ENCODE measurements around the gene CFHR1.
"Not testable (repeated sequence)": the region's sequence is repeated elsewhere in the genome, so short reads cannot be mapped to it uniquely, and the experiment has no call there.

CFHR1 gene

GRCh38 chr1:196777603-196778002 lies 41.9 kb upstream of the CFHR1 start:
- Histone ChIP-seq H3K27me3 (ENCODE audit: insufficient read depth, poor library complexity, severe bottlenecking) (no peaks in the 10 kb centered on the region), H3K4me3 (replicated peaks; ENCODE audit: insufficient read depth, low read length) (no peak overlapping the region), H3K27ac (replicated peaks) (no peak overlapping the region)
- DNase-seq (ENCODE audit: low read depth in 1 of 2, low spot score in 1 of 2), result no peak
- TF ChIP-seq POLR2AphosphoS5 (IDR thresholded peaks at IDR 0.05; ENCODE audit: low read depth) (no peak), GABPA (IDR thresholded peaks at IDR 0.05; ENCODE audit: low read depth) (no peak), REST (IDR thresholded peaks at IDR 0.05; ENCODE audit: insufficient replicate concordance, low read depth) (no peak), SPI1 (IDR thresholded peaks at IDR 0.05; ENCODE audit: borderline replicate concordance, low read depth) (no peak), CTCF (IDR thresholded peaks at IDR 0.05; ENCODE audit: insufficient read depth, low read length) (no peak)

- no peak overlapping the region for H3K4me3 ChIP-seq (replicated peaks; ENCODE audit: insufficient read depth, low read length)
- TF ChIP-seq CTCF (IDR thresholded peaks at IDR 0.05; ENCODE audit: insufficient read depth, low read length) (no peak), REST (IDR thresholded peaks at IDR 0.05; ENCODE audit: insufficient replicate concordance, low read depth) (no peak), SPI1 (IDR thresholded peaks at IDR 0.05; ENCODE audit: borderline replicate concordance, low read depth) (no peak), POLR2AphosphoS5 (IDR thresholded peaks at IDR 0.05; ENCODE audit: low read depth) (no peak), GABPA (IDR thresholded peaks at IDR 0.05; ENCODE audit: low read depth) (no peak)
- H3K27me3 ChIP-seq (ENCODE audit: insufficient read depth, poor library complexity, severe bottlenecking), result no peaks in the 10 kb centered on the region
- no peak overlapping the region for H3K27ac ChIP-seq (replicated peaks)
- DNase-seq (ENCODE audit: low read depth in 1 of 2, low spot score in 1 of 2), result no peak
Observed at GRCh38 chr1:196779093-196779492, 40.4 kb upstream of the CFHR1 start.

GRCh38 chr1:196791252-196791651 lies 28.3 kb upstream of the CFHR1 start:
- not testable (repeated sequence) for H3K27ac ChIP-seq (replicated peaks); H3K4me3 ChIP-seq (replicated peaks; ENCODE audit: insufficient read depth, low read length); H3K27me3 ChIP-seq (ENCODE audit: insufficient read depth, poor library complexity, severe bottlenecking); DNase-seq (ENCODE audit: low read depth in 1 of 2, low spot score in 1 of 2)

GRCh38 chr1:196794103-196794502 lies 25.4 kb upstream of the CFHR1 start:
- not testable (repeated sequence) for DNase-seq (ENCODE audit: low read depth in 1 of 2, low spot score in 1 of 2); H3K4me3 ChIP-seq (replicated peaks; ENCODE audit: insufficient read depth, low read length); H3K27ac ChIP-seq (replicated peaks); H3K27me3 ChIP-seq (ENCODE audit: insufficient read depth, poor library complexity, severe bottlenecking)

- no peak overlapping the region for H3K27ac ChIP-seq (replicated peaks)
- TF ChIP-seq CTCF (IDR thresholded peaks at IDR 0.05; ENCODE audit: insufficient read depth, low read length) (no peak), GABPA (IDR thresholded peaks at IDR 0.05; ENCODE audit: low read depth) (no peak), REST (IDR thresholded peaks at IDR 0.05; ENCODE audit: insufficient replicate concordance, low read depth) (no peak), SPI1 (IDR thresholded peaks at IDR 0.05; ENCODE audit: borderline replicate concordance, low read depth) (no peak), POLR2AphosphoS5 (IDR thresholded peaks at IDR 0.05; ENCODE audit: low read depth) (no peak)
- no peaks in the 10 kb centered on the region for H3K27me3 ChIP-seq (ENCODE audit: insufficient read depth, poor library complexity, severe bottlenecking)
- DNase-seq (ENCODE audit: low read depth in 1 of 2, low spot score in 1 of 2), result no peak
- no peak overlapping the region for H3K4me3 ChIP-seq (replicated peaks; ENCODE audit: insufficient read depth, low read length)
Observed at GRCh38 chr1:196797891-196798290, 21.6 kb upstream of the CFHR1 start.

- not testable (repeated sequence) for H3K27me3 ChIP-seq (ENCODE audit: insufficient read depth, poor library complexity, severe bottlenecking); H3K4me3 ChIP-seq (replicated peaks; ENCODE audit: insufficient read depth, low read length); DNase-seq (ENCODE audit: low read depth in 1 of 2, low spot score in 1 of 2); H3K27ac ChIP-seq (replicated peaks)
Observed at GRCh38 chr1:196801920-196802319, 17.6 kb upstream of the CFHR1 start.

All from HL-60 (cell line).